HG03066 (cell line): ENCODE measurements around the gene ZNF358.
"Not testable (repeated sequence)": the region's sequence is repeated elsewhere in the genome, so short reads cannot be mapped to it uniquely, and the experiment has no call there.

ENCODE experiments used
- ATAC-seq: cut with Tn5 transposase; IDR thresholded peaks from one replicate; pipeline ENCODE4 v1.9.1; 2021; ENCODE audit warnings: low read depth; ENCODE audit not compliant: unreplicated experiment

Gene ZNF358

DNA sequence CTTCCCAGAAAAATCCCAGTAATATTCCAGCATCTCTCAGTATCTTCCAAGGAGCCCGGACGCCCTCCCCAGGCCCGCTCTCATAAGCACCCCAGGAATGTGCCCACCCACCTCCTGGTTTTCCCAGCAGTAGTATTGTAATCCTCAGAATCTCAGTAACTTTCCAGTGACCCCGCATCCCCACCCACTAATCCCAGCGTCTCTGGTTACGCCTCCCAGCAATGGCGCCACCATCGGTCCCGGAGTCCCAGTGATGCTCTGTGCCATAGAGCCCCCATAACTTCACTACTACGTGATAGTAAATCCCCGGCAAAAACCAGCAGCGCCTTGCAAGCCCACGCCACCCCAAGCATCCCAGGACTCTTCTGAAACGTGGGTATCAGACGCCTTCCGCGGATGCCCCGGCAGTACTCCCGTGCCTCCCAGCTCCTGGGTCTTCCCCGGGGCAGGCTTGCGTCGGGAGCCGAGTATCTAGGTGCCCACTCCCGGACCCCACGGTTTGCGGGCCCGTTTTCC, 18.7 kb downstream of the ZNF358 start:
- no peak for ATAC-seq

DNA sequence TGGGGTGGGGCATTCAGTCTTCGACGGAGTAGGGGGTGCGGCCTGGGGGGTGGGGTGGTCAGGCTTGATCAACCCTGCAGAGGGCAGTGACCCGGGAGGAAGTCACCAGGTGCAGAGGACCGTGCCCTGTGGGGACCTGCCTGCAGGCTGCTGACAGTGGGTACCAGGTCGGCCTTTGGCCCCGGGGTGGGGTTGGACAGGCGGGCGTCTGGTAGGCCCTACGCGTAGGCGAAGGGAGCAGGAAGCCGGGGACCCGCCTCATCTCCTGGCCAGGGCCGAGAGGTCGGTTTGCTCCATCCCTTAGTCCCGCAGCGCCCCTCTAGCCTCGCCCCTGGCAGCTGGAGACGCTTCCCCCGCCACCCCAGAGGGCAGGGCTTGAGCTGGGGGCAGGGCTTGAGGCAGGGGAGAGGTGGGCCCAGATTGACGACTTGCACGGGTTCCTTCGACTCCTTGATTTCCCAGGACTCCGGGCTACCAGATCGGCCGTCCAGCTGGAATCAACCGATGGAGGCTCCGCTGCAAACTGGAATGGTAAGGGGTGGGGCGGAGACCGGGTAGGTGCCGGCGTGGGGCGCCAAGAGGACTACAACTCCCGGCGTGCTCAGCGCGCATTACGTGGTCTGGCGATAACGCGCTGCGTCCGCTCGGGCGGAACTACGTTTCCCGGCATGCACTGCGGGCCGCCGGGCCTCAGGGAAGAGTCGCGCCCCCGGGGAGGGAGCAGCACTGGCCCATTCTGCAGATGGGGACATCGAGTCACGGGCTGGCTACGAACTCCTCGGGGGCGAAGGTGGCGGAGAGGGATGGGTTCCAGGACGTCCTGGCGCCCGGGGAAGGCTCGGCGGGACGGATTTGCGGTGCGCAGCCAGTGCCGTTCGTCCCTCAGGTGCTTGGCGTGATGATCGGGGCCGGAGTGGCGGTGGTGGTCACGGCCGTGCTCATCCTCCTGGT, 19.4 kb downstream of the ZNF358 start, which contains the start of gene PNPLA6:
Gene PNPLA6 (plus strand): TSS at position 671 of the 951 bp plus-strand sequence. CDS start 72 bp downstream, at position 743.
- ATAC-seq, result peak; percentile 64

DNA sequence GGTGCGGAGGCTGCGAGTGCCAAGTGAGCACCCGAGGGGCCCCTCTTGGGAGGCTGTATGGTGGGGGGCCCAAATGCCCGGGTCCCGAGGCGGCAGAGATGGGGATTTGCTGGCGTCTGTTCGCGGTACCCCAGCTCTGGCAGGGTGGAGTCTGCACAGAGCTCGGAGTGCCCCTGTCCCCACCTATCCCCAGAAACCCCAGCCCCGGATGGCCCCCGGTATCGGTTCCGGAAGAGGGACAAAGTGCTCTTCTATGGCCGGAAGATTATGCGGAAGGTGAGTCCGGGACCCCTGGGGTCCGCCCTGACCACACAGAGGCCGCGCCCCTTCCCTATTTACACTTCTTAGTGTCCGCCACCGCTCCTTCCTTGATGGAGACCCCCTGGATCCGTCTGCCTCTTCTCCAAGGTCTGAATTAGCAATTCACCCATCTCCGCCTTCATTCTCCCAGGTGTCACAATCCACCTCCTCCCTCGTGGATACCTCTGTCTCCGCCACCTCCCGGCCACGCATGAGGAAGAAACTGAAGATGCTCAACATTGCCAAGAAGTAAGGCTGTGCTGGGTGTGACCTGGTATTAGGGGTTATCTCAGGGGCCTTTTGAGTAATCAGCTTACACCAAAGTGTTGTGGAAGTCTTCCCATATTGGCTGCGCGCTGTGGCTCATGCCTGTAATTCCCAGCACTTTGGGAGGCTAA, 20.2 kb downstream of the ZNF358 start:
- no peak for ATAC-seq

DNA sequence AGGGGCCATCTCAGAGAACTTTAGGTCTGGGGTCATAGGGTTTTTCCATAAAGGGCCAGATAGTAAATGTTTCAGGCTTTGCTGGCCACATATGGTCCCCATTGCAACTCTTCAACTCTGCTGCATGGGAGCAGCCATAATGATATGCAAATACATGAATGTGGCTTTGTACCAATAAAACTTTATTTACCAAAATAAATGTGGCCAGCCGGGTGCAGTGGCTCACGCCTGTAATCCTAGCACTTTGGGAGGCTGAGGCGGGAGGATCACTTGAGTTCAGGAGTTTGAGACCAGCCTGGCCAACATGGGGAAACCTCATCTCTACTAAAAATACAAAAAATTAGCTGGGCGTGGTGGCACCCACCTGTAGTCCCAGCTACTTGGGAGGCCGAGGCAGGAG, 23.1 kb downstream of the ZNF358 start:
- not testable (repeated sequence) for ATAC-seq

DNA sequence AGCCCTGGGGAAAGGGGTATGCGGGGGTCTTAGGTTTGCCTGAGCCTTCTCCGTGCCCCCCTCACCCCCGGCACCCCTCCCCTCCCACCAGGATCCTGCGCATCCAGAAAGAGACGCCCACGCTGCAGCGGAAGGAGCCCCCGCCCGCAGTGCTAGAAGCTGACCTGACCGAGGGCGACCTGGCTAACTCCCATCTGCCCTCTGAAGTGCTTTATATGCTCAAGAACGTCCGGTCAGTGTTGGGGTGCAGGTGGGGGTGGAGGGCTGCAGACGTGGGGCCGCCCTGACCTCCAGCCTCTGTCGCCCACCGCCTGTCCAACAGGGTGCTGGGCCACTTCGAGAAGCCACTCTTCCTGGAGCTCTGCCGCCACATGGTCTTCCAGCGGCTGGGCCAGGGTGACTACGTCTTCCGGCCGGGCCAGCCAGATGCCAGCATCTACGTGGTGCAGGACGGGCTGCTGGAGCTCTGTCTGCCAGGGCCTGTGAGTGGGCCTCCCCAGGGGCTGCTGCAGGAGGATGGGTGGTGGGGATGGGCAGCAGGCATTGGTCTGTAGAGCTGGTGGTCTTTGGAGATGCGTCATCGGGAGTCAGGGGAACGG, 24.0 kb downstream of the ZNF358 start:
- ATAC-seq, result no peak

DNA sequence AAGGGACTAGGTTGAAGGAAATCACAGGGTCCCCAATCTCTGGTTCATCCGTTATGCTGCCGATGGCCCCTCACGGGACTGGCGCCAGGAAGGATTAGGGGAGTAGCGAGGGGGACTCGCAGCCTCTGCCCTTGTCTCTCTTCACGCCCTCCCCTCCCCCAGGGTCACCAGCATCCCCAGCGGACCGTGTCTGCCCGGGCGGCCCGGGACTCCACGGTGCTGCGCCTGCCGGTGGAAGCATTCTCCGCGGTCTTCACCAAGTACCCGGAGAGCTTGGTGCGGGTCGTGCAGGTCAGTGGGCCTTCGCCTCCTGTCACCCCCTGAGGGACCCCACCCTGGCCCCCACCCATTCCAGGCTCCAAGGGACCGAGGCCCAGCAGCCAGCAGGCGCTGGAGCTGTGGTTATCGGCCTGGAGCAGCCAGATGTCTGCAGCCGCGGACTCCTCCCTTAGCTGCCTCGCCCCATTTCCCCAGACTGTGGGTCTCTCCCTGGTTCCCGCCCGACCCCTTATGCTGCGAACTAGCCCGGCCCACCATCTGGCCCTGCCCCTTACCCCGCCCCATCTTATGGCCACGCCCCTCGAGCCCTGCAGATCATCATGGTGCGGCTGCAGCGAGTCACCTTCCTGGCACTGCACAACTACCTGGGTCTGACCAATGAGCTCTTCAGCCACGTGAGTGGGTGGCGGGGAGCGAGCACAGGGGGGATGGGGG, 25.0 kb downstream of the ZNF358 start:
- no peak for ATAC-seq

DNA sequence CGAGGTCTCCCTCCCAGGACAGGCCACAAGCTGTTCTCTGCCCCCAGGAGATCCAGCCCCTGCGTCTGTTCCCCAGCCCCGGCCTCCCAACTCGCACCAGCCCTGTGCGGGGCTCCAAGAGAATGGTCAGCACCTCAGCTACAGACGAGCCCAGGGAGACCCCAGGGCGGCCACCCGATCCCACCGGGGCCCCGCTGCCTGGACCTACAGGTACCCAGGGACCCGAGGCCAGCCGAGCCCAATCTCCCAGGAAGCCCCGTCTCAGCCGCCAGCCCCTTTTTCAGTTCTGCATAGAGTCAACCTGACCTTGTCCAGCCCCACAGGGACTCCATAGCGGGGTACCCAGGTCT, 25.5 kb downstream of the ZNF358 start:
- no peak for ATAC-seq

DNA sequence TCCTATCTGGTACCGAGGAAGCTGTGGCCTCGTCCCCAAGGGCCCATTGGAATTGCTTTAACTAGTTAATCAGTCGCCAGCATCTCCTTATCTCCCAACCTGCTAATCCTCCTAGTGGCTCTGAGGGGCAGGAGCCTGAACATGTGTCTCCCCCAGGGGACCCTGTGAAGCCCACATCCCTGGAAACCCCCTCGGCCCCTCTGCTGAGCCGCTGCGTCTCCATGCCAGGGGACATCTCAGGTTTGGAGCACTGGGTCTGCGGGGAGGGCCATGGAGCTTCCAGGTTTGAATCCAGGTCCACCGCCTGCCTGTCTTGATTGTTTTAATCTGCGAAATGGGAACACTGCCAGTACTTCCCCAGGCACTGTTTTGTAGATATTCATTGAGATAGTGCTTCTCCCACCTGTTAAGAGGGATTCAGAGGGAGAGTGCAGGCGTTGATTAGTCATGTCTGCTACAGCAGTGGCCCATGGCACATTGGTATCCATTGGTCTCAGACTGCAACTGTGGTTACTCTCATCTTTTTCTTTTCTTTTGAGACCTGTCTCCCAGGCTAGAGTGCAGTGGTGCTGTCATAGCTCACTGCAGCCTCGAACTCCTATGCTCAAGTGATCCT, 26.0 kb downstream of the ZNF358 start:
- ATAC-seq, result no peak

DNA sequence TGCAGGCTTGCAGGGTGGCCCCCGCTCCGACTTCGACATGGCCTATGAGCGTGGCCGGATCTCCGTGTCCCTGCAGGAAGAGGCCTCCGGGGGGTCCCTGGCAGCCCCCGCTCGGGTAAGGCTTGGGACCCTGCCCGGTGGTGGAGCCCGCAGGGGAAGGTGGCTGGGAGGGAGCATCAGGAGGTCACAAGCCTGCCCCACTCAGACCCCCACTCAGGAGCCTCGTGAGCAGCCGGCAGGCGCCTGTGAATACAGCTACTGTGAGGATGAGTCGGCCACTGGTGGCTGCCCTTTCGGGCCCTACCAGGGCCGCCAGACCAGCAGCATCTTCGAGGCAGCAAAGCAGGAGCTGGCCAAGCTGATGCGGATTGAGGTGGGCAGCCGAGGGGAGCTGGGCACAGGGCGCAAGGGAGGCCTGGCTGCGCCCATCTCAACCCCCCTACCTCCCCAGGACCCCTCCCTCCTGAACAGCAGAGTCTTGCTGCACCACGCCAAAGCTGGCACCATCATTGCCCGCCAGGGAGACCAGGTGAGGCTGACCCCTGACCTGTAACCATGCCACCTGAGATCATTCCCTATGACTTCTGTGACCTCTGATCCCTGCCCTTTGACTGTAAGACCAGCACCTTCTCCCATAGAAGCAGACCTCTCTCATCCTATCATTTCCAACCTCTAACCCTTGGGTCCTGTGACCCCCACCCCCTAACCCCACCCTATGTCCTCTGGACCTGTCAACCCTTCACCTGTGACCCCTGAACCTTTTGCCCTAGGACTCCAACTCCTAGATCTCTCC, 26.8 kb downstream of the ZNF358 start:
- ATAC-seq, result no peak

DNA sequence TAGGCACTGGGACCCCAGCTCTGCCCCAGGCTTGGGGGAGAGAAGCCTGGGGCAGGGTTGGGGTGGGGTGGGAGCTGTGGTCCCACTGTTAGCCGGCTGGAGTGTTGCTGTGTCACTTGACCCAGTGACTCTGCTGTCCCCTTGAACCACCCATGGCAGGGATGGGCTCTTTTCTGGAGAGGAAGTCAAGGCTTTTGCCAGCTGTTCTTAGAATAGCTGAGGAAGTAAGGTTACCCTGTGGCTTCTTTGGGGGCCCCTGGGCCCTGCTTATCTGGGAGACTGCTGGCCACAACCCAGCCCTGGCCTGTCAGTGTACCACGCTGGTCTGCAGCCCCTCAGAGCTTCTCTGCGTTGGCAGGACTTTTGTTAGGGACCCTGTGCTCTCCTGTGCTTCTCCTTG, 28.7 kb downstream of the ZNF358 start:
- ATAC-seq, result no peak

DNA sequence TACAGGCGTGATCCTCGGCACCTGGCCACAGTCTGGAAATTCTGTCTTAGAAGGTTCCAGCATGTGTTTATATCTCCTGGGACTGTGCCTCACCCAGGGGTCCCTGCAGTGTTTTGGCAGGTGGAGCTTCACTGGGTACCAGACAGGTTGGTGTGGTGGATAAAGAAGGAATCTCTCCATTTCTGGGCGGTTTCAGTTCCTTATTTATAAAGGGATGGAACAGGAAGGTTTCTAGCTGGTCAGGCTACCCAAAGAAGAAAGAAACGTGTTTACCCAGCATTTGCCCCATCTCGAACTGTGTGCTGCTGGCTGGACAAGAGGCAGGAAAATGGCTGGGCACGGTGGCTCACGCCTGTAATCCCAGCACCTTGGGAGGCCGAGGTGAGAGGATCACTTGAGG, 29.4 kb downstream of the ZNF358 start:
- no peak for ATAC-seq

DNA sequence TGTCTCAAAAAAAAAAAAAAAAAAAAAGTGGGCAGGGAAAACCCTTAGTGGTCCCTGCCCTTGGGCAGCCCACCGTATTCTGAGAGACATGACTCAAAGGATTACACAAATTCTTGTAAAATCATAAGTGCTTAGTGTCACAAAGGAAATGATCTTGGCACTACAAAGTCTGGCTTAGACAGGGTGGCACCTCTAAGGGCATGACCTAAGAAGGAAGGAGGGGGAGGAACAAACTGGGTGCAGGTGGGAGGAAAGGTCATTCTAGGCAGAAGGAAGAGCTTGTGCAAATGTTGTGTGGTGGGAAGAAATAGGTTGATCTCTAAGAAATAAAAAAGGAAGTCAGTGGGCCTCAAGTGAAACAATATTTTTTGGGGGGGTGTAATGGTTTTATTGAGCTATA, 30.0 kb downstream of the ZNF358 start:
- no peak for ATAC-seq

DNA sequence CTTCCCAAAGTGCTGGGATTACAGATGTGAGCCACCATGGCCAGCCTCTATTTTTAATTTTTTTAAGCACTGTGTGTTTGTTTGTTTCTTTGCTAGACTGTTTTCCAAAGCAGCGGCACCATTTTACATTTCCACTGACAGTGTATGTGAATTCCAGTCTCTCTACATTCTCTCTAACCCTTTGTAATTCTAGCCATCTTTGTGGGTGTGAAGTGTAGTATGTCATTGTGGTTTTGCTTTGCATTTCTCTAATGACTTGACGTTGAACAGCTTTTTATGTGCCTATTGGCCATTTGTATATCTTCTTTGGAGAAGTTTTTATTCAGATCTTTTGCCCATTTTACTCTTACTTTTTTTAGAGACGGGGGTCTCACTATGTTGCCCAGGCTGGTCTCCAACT, 31.3 kb downstream of the ZNF358 start:
- no peak for ATAC-seq

DNA sequence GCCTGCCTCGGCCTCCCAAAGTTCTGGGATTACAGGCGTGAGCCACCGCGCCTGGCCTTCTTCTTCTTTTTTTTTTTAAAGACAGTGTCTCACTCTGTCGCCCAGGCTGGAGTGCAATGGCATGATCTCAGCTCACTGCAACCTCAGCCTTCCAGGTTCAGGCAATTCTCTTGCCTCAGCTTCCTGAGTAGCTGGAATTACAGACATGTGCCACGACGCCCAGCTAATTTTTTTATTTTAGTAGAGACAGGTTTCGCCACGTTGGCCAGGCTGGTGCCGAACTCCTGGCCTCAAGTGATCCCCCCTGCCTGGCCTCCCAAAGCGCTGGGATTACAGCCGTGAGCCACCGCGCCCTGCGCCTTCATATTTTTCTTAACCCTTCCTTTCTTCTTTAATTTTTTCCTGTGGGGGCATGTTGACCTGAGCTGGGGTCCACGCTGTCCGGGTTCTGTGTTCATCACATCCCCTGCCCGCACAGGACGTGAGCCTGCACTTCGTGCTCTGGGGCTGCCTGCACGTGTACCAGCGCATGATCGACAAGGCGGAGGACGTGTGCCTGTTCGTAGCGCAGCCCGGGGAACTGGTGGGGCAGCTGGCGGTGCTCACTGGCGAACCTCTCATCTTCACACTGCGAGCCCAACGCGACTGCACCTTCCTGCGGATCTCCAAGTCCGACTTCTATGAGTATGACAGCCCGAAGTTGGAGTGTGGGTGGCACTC, 33.7 kb downstream of the ZNF358 start:
- no peak for ATAC-seq

DNA sequence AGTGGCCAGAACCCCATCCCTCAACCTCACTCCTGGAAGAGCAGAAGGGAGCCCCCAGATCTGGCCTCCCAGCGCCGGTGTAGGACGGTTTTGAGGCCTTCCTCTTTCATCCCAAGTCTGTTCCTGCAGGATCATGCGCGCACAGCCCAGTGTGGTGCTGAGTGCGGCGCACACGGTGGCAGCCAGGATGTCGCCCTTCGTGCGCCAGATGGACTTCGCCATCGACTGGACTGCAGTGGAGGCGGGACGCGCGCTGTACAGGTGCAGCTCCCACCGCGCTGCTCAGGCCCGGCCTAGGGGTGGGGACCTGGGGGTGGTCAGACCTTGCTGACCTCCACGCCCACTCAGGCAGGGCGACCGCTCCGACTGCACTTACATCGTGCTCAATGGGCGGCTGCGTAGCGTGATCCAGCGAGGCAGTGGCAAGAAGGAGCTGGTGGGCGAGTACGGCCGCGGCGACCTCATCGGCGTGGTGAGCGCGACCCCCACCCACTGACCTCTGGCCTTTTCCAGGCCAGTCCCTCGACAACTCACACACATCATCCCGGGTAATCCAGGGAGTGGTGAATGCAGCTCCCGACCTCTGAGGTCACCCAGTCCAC, 34.4 kb downstream of the ZNF358 start:
- no peak for ATAC-seq

DNA sequence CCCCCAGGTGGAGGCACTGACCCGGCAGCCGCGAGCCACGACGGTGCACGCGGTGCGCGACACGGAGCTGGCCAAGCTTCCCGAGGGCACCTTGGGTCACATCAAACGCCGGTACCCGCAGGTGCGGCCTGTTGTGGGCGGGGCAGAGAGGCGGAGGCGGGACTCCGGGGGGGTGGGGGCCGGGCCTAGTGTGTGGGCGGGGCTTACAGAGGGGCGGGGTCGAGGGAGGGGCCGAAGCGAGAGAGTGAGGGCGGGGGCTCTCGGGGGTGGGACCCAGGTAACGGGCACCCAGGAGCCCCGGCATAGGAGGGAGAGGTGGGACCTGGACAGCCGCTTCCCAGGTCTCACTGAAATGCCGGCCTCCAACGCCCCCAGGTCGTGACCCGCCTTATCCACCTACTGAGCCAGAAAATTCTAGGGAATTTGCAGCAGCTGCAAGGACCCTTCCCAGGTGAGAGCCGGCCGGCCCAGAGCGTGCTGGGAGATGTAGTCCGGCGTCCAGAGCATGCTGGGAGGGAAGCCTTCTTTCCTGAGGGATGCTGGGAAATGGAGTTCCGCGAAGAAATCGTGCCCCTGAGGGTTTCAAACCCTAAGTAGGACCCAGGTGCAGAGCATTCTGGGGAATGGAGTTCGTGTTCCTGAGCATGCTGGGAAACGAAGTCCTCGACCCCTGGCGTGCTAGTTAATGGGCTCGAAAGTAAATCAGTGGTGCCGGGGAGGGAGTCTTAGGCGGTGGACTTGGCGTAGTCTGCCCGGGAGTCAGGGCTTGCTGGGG, 35.3 kb downstream of the ZNF358 start:
- ATAC-seq, result no peak

DNA sequence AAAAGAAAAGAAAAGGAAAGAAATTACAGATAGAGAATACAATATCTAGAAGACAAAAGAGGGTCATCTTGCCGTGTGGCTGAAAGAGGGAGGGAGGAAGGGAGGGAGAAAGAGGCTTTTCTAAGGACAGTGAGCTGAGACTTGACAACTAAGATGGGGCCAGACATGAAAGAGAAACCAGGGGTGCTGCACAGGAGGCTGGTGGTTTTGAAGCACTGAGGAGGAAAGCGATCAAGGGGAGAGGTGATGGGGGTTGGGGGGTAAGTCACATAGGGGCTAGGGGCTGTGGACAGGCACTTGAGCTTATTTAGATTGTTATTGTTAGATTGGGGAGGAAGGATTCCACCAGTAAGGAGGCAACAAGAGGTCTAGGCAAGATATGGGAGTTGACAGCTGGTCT, 36.9 kb downstream of the ZNF358 start:
- no peak for ATAC-seq

DNA sequence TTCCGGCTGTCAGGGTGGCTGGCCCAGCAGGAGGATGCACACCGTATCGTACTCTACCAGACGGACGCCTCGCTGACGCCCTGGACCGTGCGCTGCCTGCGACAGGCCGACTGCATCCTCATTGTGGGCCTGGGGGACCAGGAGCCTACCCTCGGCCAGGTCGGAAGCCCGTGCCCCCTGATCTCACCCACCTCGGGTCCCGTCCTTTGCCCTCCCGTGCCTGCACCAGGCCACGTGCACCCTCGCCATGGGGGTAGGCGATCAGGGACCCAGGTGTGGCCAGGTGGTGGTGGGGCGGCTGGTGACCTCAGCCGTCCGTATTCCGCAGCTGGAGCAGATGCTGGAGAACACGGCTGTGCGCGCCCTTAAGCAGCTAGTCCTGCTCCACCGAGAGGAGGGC, 38.7 kb downstream of the ZNF358 start:
- no peak for ATAC-seq
